ENCODE data around the gene HELZ2.

The HELZ2 gene

GRCh38 chr20:63551068-63551467, 23.0 kb downstream of the HELZ2 start:
- no peak overlapping the region for H3K27ac ChIP-seq (ENCODE audit: low read depth, low read length)
- peaks cover 27 to 60% (median 37%) of the 10 kb centered on the region in 5 donors for H3K27me3 ChIP-seq (ENCODE audit: control insufficient read depth in 5 of 5, insufficient read depth in 4 of 5, low read length in 5 of 5)
- H3K4me3 ChIP-seq (ENCODE audit: low read depth in 1 of 5, low read length in 5 of 5), result no peak overlapping the region
- H3K9me3 ChIP-seq (ENCODE audit: control insufficient read depth in 5 of 5, low read length in 5 of 5), result no peaks in the 10 kb centered on the region
- no peak overlapping the region for H3K9ac ChIP-seq (ENCODE audit: low read length in 5 of 5)
- H3K36me3 ChIP-seq (ENCODE audit: control insufficient read depth in 5 of 5, insufficient read depth in 5 of 5, low read length in 5 of 5), result no peaks in the 10 kb centered on the region
- H3K4me1 ChIP-seq (ENCODE audit: control insufficient read depth in 5 of 5, insufficient read depth in 5 of 5, low read length in 5 of 5), result peaks cover 0 to 13% (median 4%) of the 10 kb centered on the region in 5 donors

- H3K4me1 ChIP-seq (ENCODE audit: control insufficient read depth in 5 of 5, insufficient read depth in 5 of 5, low read length in 5 of 5), result peaks cover 0 to 13% (median 4%) of the 10 kb centered on the region in 5 donors
- no peak overlapping the region for H3K4me3 ChIP-seq (ENCODE audit: low read depth in 1 of 5, low read length in 5 of 5)
- H3K27me3 ChIP-seq (ENCODE audit: control insufficient read depth in 5 of 5, insufficient read depth in 4 of 5, low read length in 5 of 5), result peaks cover 37 to 66% (median 46%) of the 10 kb centered on the region in 5 donors
- H3K27ac ChIP-seq (ENCODE audit: low read depth, low read length), result no peak overlapping the region
- H3K9ac ChIP-seq (ENCODE audit: low read length in 5 of 5), result no peak overlapping the region
- H3K9me3 ChIP-seq (ENCODE audit: control insufficient read depth in 5 of 5, low read length in 5 of 5), result no peaks in the 10 kb centered on the region
- H3K36me3 ChIP-seq (ENCODE audit: control insufficient read depth in 5 of 5, insufficient read depth in 5 of 5, low read length in 5 of 5), result no peaks in the 10 kb centered on the region
These were observed 24.3 kb downstream of the HELZ2 start for GRCh38 chr20:63549679-63550282.

GRCh38 chr20:63549019-63549418, 25.0 kb downstream of the HELZ2 start:
- peaks cover 30 to 66% (median 49%) of the 10 kb centered on the region in 5 donors for H3K27me3 ChIP-seq (ENCODE audit: control insufficient read depth in 5 of 5, insufficient read depth in 4 of 5, low read length in 5 of 5)

GRCh38 chr20:63548542-63548941, 25.5 kb downstream of the HELZ2 start:
- Histone ChIP-seq H3K4me3 (ENCODE audit: low read depth in 1 of 5, low read length in 5 of 5) (no peak overlapping the region), H3K9me3 (ENCODE audit: control insufficient read depth in 5 of 5, low read length in 5 of 5) (no peaks in the 10 kb centered on the region), H3K4me1 (ENCODE audit: control insufficient read depth in 5 of 5, insufficient read depth in 5 of 5, low read length in 5 of 5) (peaks cover 0 to 8% (median 1%) of the 10 kb centered on the region in 5 donors), H3K27me3 (ENCODE audit: control insufficient read depth in 5 of 5, insufficient read depth in 4 of 5, low read length in 5 of 5) (peaks cover 30 to 66% (median 49%) of the 10 kb centered on the region in 5 donors), H3K36me3 (ENCODE audit: control insufficient read depth in 5 of 5, insufficient read depth in 5 of 5, low read length in 5 of 5) (no peaks in the 10 kb centered on the region), H3K9ac (ENCODE audit: low read length in 5 of 5) (no peak overlapping the region), H3K27ac (ENCODE audit: low read depth, low read length) (no peak overlapping the region)

More at GRCh38 chr20:63549019-63549418, 25.0 kb downstream of the HELZ2 start:
- Histone ChIP-seq H3K9ac (ENCODE audit: low read length in 5 of 5) (no peak overlapping the region), H3K27ac (ENCODE audit: low read depth, low read length) (no peak overlapping the region), H3K9me3 (ENCODE audit: control insufficient read depth in 5 of 5, low read length in 5 of 5) (no peaks in the 10 kb centered on the region), H3K4me3 (ENCODE audit: low read depth in 1 of 5, low read length in 5 of 5) (no peak overlapping the region), H3K36me3 (ENCODE audit: control insufficient read depth in 5 of 5, insufficient read depth in 5 of 5, low read length in 5 of 5) (no peaks in the 10 kb centered on the region), H3K4me1 (ENCODE audit: control insufficient read depth in 5 of 5, insufficient read depth in 5 of 5, low read length in 5 of 5) (peaks cover 0 to 10% (median 4%) of the 10 kb centered on the region in 5 donors)

GRCh38 chr20:63547725-63548480, 26.1 kb downstream of the HELZ2 start, which contains the start of gene SRMS:
Gene SRMS, minus strand, starts transcription at chr20:63547749. Its CDS starts 286 bp downstream, at chr20:63547463.
- peaks cover 28 to 63% (median 46%) of the 10 kb centered on the region in 5 donors for H3K27me3 ChIP-seq (ENCODE audit: control insufficient read depth in 5 of 5, insufficient read depth in 4 of 5, low read length in 5 of 5)
- no peak within 1 kb of the TSS for H3K27ac ChIP-seq (ENCODE audit: low read depth, low read length)
- no peaks in the 10 kb centered on the region for H3K36me3 ChIP-seq (ENCODE audit: control insufficient read depth in 5 of 5, insufficient read depth in 5 of 5, low read length in 5 of 5)
- H3K9ac ChIP-seq (ENCODE audit: low read length in 5 of 5), result no peak within 1 kb of the TSS
- H3K4me3 ChIP-seq (ENCODE audit: low read depth in 1 of 5, low read length in 5 of 5), result no peak within 1 kb of the TSS
- no peaks in the 10 kb centered on the region for H3K9me3 ChIP-seq (ENCODE audit: control insufficient read depth in 5 of 5, low read length in 5 of 5)
- peaks cover 0 to 5% (median 0%) of the 10 kb centered on the region in 5 donors for H3K4me1 ChIP-seq (ENCODE audit: control insufficient read depth in 5 of 5, insufficient read depth in 5 of 5, low read length in 5 of 5)

- H3K9me3 ChIP-seq (ENCODE audit: control insufficient read depth in 5 of 5, low read length in 5 of 5), result no peaks in the 10 kb centered on the region
- no peaks in the 10 kb centered on the region for H3K4me1 ChIP-seq (ENCODE audit: control insufficient read depth in 5 of 5, insufficient read depth in 5 of 5, low read length in 5 of 5)
- H3K9ac ChIP-seq (ENCODE audit: low read length in 5 of 5), result no peak overlapping the region
- no peak overlapping the region for H3K27ac ChIP-seq (ENCODE audit: low read depth, low read length)
- H3K36me3 ChIP-seq (ENCODE audit: control insufficient read depth in 5 of 5, insufficient read depth in 5 of 5, low read length in 5 of 5), result no peaks in the 10 kb centered on the region
- H3K4me3 ChIP-seq (ENCODE audit: low read depth in 1 of 5, low read length in 5 of 5), result no peak overlapping the region
- peaks cover 27 to 59% (median 43%) of the 10 kb centered on the region in 5 donors for H3K27me3 ChIP-seq (ENCODE audit: control insufficient read depth in 5 of 5, insufficient read depth in 4 of 5, low read length in 5 of 5)
These were observed 26.9 kb downstream of the HELZ2 start for GRCh38 chr20:63546956-63547724.

- Histone ChIP-seq H3K4me3 (ENCODE audit: low read depth in 1 of 5, low read length in 5 of 5) (no peak overlapping the region), H3K36me3 (ENCODE audit: control insufficient read depth in 5 of 5, insufficient read depth in 5 of 5, low read length in 5 of 5) (no peaks in the 10 kb centered on the region), H3K27ac (ENCODE audit: low read depth, low read length) (no peak overlapping the region), H3K9ac (ENCODE audit: low read length in 5 of 5) (no peak overlapping the region), H3K27me3 (ENCODE audit: control insufficient read depth in 5 of 5, insufficient read depth in 4 of 5, low read length in 5 of 5) (peaks cover 27 to 59% (median 43%) of the 10 kb centered on the region in 5 donors), H3K9me3 (ENCODE audit: control insufficient read depth in 5 of 5, low read length in 5 of 5) (no peaks in the 10 kb centered on the region), H3K4me1 (ENCODE audit: control insufficient read depth in 5 of 5, insufficient read depth in 5 of 5, low read length in 5 of 5) (no peaks in the 10 kb centered on the region)
These were observed 27.6 kb downstream of the HELZ2 start for GRCh38 chr20:63546256-63546955.

GRCh38 chr20:63545814-63546213, 28.2 kb downstream of the HELZ2 start:
- H3K4me1 ChIP-seq (ENCODE audit: control insufficient read depth in 5 of 5, insufficient read depth in 5 of 5, low read length in 5 of 5), result no peaks in the 10 kb centered on the region
- H3K4me3 ChIP-seq (ENCODE audit: low read depth in 1 of 5, low read length in 5 of 5), result no peak overlapping the region
- peaks cover 22 to 53% (median 40%) of the 10 kb centered on the region in 5 donors for H3K27me3 ChIP-seq (ENCODE audit: control insufficient read depth in 5 of 5, insufficient read depth in 4 of 5, low read length in 5 of 5)
- H3K27ac ChIP-seq (ENCODE audit: low read depth, low read length), result no peak overlapping the region
- H3K9ac ChIP-seq (ENCODE audit: low read length in 5 of 5), result no peak overlapping the region
- H3K9me3 ChIP-seq (ENCODE audit: control insufficient read depth in 5 of 5, low read length in 5 of 5), result no peaks in the 10 kb centered on the region
- H3K36me3 ChIP-seq (ENCODE audit: control insufficient read depth in 5 of 5, insufficient read depth in 5 of 5, low read length in 5 of 5), result no peaks in the 10 kb centered on the region

- Histone ChIP-seq H3K9ac (ENCODE audit: low read length in 5 of 5) (no peak overlapping the region), H3K4me1 (ENCODE audit: control insufficient read depth in 5 of 5, insufficient read depth in 5 of 5, low read length in 5 of 5) (no peaks in the 10 kb centered on the region), H3K27me3 (ENCODE audit: control insufficient read depth in 5 of 5, insufficient read depth in 4 of 5, low read length in 5 of 5) (peaks cover 20 to 49% (median 36%) of the 10 kb centered on the region in 5 donors), H3K36me3 (ENCODE audit: control insufficient read depth in 5 of 5, insufficient read depth in 5 of 5, low read length in 5 of 5) (no peaks in the 10 kb centered on the region), H3K9me3 (ENCODE audit: control insufficient read depth in 5 of 5, low read length in 5 of 5) (no peaks in the 10 kb centered on the region), H3K27ac (ENCODE audit: low read depth, low read length) (no peak overlapping the region), H3K4me3 (ENCODE audit: low read depth in 1 of 5, low read length in 5 of 5) (no peak overlapping the region)
These were observed 29.0 kb downstream of the HELZ2 start for GRCh38 chr20:63544958-63545516.

All from subcutaneous abdominal adipose tissue (tissue), 5 donors.